ENCODE results near the gene NEDD9. TPM values are rescaled to one million over a fixed set of nuclear protein-coding genes. Genes with fewer than 3 reads are reported as not detected.

Gene NEDD9
- total RNA-seq, 1 experiment from 2014 or later: 0.28 TPM

- TF ChIP-seq REST (IDR thresholded peaks at IDR 0.05; ENCODE audit: insufficient read depth in 1 of 2, low read depth in 2 of 2, low read length in 1 of 2) (no peak), CTCF (IDR thresholded peaks at IDR 0.05) (no peak), SIN3A (IDR thresholded peaks at IDR 0.05; ENCODE audit: borderline replicate concordance, insufficient read depth, low read depth, low read length) (no peak), TCF7L2 (IDR thresholded peaks at IDR 0.05; ENCODE audit: low read depth, low read length) (no peak), POLR2AphosphoS5 (IDR thresholded peaks at IDR 0.05; ENCODE audit: low read depth, low read length) (no peak)
- Histone ChIP-seq H3K4me1 (ENCODE audit: control insufficient read depth, insufficient read depth, low read length) (no peaks in the 10 kb centered on the region), H3K27ac (ENCODE audit: low read length) (no peak overlapping the region), H3K36me3 (ENCODE audit: control insufficient read depth, insufficient read depth, low read length) (no peaks in the 10 kb centered on the region), H3K4me3 (ENCODE audit: low read depth in 2 of 2, low read length in 2 of 2) (no peak overlapping the region), H3K9me3 (ENCODE audit: control insufficient read depth, insufficient read depth, low read depth, low read length) (no peaks in the 10 kb centered on the region), H3K27me3 (ENCODE audit: control insufficient read depth, insufficient read depth, low read length) (no peaks in the 10 kb centered on the region)
- CTCF ChIA-PET: no interaction called here
- in situ Hi-C loops (cut with HindIII; ENCODE audit: low pct_unique_long_range_greater_than_20kb, low sequenced_read_pairs): no loop called here
- DNase-seq (ENCODE audit: low read depth, low spot score): no peak
- intact Hi-C loops (cut with micrococcal nuclease; ENCODE audit: unreplicated experiment): no loop called here
- POLR2A ChIA-PET: no interaction called here
- ATAC-seq: no peak
- no TSS peak for BruUV-seq (replicated peaks)
Observed at GRCh38 chr6:11162262-11162661, 70.2 kb downstream of the NEDD9 start.

- in situ Hi-C loops (cut with HindIII; ENCODE audit: low pct_unique_long_range_greater_than_20kb, low sequenced_read_pairs): no loop called here
- intact Hi-C loops (cut with micrococcal nuclease; ENCODE audit: unreplicated experiment): no loop called here
- no peak for ATAC-seq
- TF ChIP-seq POLR2AphosphoS5 (IDR thresholded peaks at IDR 0.05; ENCODE audit: low read depth, low read length) (no peak), REST (IDR thresholded peaks at IDR 0.05; ENCODE audit: insufficient read depth in 1 of 2, low read depth in 2 of 2, low read length in 1 of 2) (no peak), TCF7L2 (IDR thresholded peaks at IDR 0.05; ENCODE audit: low read depth, low read length) (no peak), CTCF (IDR thresholded peaks at IDR 0.05) (no peak), SIN3A (IDR thresholded peaks at IDR 0.05; ENCODE audit: borderline replicate concordance, insufficient read depth, low read depth, low read length) (no peak)
- H3K4me3 ChIP-seq (ENCODE audit: low read depth in 2 of 2, low read length in 2 of 2): no peak overlapping the region
- BruUV-seq (replicated peaks): no TSS peak
- no peaks in the 10 kb centered on the region for H3K27me3 ChIP-seq (ENCODE audit: control insufficient read depth, insufficient read depth, low read length)
- H3K9me3 ChIP-seq (ENCODE audit: control insufficient read depth, insufficient read depth, low read depth, low read length): no peaks in the 10 kb centered on the region
- no peak for DNase-seq (ENCODE audit: low read depth, low spot score)
- no peaks in the 10 kb centered on the region for H3K36me3 ChIP-seq (ENCODE audit: control insufficient read depth, insufficient read depth, low read length)
- H3K27ac ChIP-seq (ENCODE audit: low read length): no peak overlapping the region
- ChIA-PET CTCF (no interaction called here), POLR2A (no interaction called here)
- H3K4me1 ChIP-seq (ENCODE audit: control insufficient read depth, insufficient read depth, low read length): no peaks in the 10 kb centered on the region
Observed at GRCh38 chr6:11161031-11161956, 71.2 kb downstream of the NEDD9 start.
